Embryonic facial prominence (tissue), 1 donor: ENCODE results near the gene KRT4.
"Not testable (repeated sequence)": the region's sequence is repeated elsewhere in the genome, so short reads cannot be mapped to it uniquely, and the experiment has no call there.

Source experiments
- DNase-seq: peaks from one replicate; pipeline ENCODE4 v3.0.0-alpha.2; 2016; ENCODE audit errors: extremely low spot score

KRT4 gene

DNA sequence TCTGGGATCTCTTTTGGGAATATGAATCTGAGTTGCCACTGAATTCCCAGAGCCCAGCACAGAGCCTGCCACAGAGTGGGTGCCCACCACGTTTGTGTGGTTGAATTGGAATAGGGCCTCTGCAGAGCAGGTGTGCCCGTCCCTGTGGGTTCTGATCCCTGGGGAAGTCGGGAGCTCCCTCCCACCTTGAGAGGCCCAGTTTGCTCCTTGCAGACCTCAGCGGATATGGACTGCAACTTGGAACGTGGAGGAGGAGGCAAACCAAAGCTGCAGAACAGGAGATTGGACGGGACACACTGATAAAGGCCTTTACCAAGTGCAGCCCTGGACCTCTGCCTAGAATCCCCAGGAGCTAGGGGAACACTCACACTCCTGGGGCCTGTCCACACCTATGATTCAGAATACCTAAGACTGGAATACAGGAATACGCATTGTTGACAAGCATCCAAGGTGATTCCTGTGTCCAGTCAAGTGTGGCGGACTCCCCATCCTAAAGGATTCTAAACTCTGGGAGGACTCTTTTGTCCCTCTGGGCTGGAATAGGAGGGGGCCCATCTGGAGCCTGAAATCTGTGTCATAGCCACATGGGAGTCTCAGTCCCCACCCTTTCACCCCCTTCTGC lies 39.2 kb downstream of the KRT4 start:
- no peak for DNase-seq

DNA sequence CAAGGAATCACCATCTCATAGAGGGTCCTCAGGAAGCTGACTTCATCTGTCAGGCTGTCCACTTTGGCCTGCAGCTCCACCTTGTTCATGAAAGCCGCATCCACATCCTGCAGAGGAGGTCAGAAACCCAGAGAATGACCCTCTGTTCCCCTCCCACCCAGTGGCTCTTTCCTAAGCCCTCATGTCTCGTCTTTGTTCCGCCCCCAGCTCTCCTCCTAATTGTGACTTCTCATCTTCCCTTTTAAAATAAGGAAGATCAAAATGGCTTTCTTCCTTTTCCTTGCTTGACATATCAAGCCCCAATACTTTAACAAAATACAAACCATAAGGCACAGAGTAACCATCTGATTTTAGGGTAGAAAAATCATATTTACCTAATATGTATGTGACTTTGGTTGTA lies 41.1 kb downstream of the KRT4 start:
- DNase-seq = no peak

DNA sequence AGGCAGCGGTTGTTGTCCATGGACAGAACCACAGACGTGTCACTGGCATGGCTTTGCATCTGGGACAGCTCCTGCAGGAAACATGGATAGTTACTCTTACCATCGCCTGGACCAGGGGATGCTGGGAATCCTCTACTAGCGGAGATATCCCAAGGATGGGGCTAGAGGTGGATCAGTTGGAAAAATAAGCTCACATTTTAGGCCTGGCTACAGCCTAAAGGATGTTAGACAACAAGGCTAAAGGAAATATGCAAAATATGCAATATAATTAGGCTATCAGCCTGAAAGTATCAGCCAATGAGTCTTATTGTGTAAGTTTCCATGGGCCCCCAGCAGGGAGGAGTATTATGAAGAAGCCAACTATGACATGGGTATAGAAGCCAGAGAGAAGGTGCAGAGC lies 41.7 kb downstream of the KRT4 start:
- no peak for DNase-seq

- no peak for DNase-seq
Measured at GRCh38 chr12:52771505-52771904, 42.4 kb downstream of the KRT4 start.

DNA sequence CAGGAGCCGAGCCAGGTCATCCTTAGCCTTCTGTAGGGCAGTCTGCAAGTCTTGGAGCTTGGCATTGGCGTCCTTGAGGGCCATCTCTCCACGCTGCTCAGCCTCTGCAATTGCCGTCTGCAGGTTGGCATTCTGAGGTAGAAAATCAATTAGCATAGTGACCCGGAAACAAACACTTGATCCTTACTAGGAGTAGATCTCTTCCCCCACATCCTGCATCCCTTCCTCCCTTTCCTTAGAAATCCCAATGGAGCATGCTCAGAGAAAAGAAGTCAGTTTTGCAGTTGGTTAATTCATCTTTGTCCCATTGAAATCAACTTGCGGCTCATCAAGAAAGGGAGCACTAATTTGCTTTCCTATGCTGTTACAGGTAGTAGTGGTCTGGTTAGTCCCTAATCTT lies 42.8 kb downstream of the KRT4 start:
- DNase-seq = no peak

- DNase-seq = no peak
Measured at GRCh38 chr12:52769946-52770345, 44.0 kb downstream of the KRT4 start.

DNA sequence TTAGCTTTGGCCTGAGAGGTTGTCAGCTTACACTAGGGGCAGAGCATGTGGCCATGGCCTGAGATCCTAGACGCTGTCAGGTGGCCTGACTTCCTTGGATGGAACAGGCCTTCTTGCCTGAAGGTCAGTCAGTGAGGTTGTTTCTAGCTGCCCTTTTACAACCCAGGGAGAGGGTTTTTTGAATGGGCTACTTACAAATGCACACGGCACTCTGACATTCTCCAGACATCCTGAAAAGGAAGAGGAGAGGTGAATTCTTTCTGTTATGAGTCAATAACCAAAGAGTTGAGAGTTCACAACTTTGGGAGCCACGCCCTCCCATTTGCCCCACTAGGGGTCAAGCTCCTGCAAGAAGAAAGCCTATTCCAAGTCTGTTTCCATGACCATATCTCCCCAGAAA lies 44.6 kb downstream of the KRT4 start:
- DNase-seq = no peak

GRCh38 chr12:52768479-52769200 lies 45.3 kb downstream of the KRT4 start:
- DNase-seq = no peak

GRCh38 chr12:52767427-52767826 lies 46.5 kb downstream of the KRT4 start:
- DNase-seq = no peak

DNA sequence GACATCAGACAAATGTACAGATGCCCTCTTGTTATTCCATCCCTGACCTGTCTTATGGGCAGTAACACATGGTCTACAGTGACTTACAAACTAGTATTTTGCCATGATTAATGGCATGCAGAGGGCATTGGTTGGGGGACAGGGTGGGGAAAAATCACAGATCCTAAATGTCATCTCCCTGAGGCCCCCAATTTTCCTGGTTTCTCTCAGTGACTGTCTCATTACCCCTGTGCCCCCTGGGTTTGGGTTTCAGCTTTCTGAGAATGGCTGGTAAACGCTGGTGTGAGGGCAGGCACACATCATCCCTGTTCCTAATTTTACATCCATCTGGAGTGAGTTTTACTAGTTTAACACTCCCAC lies 46.9 kb downstream of the KRT4 start:
- no peak for DNase-seq

DNA sequence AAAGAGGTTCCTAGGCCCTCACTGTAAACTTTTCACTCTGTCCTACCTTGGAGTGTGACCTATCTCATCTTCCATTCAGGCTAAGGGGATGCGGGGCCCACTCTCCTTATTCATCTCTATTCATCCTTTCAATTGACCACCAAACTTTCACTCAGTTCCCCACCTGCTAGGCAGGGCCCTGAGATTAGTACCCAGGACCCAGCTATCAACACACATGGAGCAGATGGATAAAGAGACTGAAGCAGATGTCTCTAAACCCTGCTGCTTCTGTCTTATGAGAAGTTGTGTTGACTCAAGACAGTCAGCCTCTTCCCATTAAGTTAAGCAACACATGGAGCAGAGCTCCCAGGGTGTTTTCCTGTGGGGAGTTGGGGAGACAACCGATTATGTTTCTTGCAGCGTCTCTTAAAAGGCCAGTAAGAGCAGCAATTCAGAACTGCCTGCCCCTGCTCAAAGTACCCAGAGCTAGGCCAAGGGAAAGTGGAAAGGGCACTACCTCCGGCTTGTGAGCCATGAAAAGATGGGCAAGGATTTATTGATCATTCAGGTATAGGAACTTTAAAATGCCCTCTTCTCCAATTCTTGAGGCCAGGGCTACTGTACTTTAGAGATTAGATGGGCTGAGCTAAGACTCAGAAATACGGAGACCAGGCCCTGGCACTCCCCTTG lies 47.4 kb downstream of the KRT4 start:
- DNase-seq = no peak

DNA sequence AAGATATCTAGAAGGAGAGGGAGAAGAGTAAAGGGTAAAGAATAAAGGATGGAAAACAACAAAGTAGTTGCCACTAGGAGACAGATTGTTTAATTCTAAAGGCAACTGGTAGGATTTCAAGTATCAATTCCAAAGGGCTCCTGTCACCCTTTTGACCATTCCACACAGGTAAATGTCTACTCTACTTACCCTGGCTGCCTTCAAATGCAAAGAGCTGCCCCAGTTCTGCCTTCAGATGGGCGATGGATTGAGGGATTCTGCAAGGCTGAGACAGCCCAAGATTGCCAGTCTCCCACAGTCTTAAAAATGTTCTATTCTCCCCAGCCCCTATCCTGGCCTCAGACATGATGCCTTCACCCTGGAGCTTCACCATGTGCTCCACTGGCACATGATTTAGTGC lies 48.2 kb downstream of the KRT4 start:
- no peak for DNase-seq

DNA sequence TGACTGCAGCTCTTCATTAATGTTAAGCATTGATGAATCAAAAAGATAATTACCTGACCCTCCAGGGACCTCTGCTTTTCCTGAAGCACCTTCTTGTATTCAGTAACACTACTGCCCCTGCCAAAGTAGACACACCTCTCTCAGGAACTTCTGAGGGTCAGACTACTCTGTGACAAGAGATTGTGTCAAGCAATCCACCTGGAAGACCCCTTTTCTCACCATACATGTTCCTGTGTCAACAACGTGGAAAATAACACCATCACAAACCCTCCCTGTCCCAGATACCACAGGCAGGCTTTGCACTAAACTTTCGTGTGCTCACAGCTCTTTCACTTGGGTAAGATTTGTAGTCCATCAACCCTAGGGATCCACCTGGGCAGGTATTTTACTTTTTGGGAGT lies 49.9 kb downstream of the KRT4 start:
- no peak for DNase-seq

DNA sequence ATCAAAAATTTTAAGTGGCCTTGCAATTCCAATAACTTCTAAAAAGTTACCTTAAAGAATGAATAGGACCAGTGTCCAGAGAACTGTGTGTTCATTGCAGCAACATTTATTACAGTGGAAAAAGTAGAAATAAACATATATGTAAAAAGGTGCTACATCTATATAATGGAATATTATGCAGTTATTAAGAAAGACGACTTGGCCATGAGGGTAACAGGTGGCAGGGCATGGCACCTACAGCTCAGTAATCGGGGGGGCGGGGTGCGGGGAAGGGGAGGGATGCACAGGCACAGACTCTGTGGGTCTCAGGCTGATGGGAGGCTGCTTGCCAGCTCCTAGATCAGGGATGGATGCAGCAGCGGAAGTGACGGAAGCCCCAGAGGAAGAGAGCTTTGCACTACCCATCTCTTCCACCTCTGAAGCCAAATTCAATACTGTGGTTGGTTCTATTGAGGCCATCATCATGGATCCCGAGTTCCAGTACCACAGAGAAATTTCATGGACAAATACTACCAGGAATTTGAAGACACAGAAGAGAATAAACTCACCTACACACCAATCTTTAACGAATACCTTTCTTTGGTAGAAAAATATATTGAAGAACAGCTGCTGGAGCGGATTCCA lies 50.8 kb downstream of the KRT4 start:
- no peak for DNase-seq

DNA sequence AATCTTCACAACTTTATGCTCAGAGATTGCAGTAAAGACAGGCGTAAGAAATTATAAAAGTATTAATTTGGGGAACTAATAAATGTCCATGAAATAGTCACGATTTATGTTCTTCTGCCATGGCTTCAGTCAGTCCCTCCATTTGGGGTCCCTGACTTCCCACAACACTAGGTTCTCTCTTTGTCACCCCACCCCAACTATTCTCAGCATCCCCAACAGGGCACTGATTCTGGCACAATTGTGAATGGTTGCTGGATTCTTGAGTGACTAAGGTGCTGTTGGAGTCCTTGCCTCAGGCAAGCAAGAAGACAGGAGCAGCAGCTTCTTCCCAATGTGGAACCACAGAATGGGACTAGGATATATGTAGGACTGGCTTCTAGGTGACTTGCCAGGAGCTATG lies 52.1 kb downstream of the KRT4 start:
- no peak for DNase-seq

- not testable (repeated sequence) for DNase-seq
Measured at GRCh38 chr12:52761218-52761617, 52.7 kb downstream of the KRT4 start.

- DNase-seq = no peak
Measured at GRCh38 chr12:52760623-52761022, 53.3 kb downstream of the KRT4 start.

GRCh38 chr12:52759695-52760094 lies 54.2 kb downstream of the KRT4 start:
- DNase-seq = no peak

- no peak for DNase-seq
Measured at GRCh38 chr12:52759218-52759617, 54.7 kb downstream of the KRT4 start.

GRCh38 chr12:52757449-52758176 lies 56.3 kb downstream of the KRT4 start:
- DNase-seq = no peak
